Measurements from ENCODE around the gene IMPG1.

Gene IMPG1

DNA sequence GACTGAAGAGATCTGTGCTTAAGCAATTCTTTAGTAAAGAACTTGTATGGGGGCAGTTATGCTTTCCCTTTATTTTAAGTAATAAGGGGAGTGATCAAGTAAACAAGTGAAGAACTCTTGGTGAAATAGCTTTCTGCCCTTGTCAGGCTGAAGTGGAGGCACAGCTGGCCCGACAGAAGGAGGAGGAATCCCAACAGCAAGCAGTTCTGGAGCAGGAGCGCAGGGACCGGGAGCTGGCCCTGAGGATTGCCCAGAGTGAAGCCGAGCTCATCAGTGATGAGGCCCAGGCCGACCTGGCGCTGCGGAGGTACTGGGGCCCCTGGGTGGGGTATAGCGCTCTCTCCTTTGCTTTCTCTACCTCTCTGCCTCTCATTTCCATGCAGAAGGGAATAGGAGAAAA is 180.1 kb downstream of the IMPG1 start:
- Histone ChIP-seq H3K27me3 (ENCODE audit: insufficient read depth, low read length) (no peaks in the 10 kb centered on the region), H3K9me3 (ENCODE audit: low read length) (no peaks in the 10 kb centered on the region), H3K27ac (ENCODE audit: low read depth, low read length, poor library complexity, severe bottlenecking) (no peak overlapping the region), H3K4me2 (ENCODE audit: low read length) (no peak overlapping the region), H2AFZ (ENCODE audit: low read length) (no peak overlapping the region), H3K9me2 (ENCODE audit: low read depth, low read length) (no peaks in the 10 kb centered on the region), H4K20me1 (ENCODE audit: insufficient read depth, low read length) (no peaks in the 10 kb centered on the region), H3K4me1 (ENCODE audit: insufficient read depth, low read length, severe bottlenecking) (no peaks in the 10 kb centered on the region), H3K79me2 (ENCODE audit: insufficient read depth, low read length) (no peaks in the 10 kb centered on the region), H3K36me3 (ENCODE audit: insufficient read depth, low read length) (no peaks in the 10 kb centered on the region), H3K4me3 (ENCODE audit: low read depth, low read length, poor library complexity, severe bottlenecking) (no peak overlapping the region), H3K9ac (ENCODE audit: low read length) (no peak overlapping the region), H3F3A (ENCODE audit: insufficient read depth, low read length) (no peaks in the 10 kb centered on the region)
- TF ChIP-seq, protein P1, sequence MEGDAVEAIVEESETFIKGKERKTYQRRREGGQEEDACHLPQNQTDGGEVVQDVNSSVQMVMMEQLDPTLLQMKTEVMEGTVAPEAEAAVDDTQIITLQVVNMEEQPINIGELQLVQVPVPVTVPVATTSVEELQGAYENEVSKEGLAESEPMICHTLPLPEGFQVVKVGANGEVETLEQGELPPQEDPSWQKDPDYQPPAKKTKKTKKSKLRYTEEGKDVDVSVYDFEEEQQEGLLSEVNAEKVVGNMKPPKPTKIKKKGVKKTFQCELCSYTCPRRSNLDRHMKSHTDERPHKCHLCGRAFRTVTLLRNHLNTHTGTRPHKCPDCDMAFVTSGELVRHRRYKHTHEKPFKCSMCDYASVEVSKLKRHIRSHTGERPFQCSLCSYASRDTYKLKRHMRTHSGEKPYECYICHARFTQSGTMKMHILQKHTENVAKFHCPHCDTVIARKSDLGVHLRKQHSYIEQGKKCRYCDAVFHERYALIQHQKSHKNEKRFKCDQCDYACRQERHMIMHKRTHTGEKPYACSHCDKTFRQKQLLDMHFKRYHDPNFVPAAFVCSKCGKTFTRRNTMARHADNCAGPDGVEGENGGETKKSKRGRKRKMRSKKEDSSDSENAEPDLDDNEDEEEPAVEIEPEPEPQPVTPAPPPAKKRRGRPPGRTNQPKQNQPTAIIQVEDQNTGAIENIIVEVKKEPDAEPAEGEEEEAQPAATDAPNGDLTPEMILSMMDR (IDR thresholded peaks at IDR 0.05; ENCODE audit: low read length), result no peak
- TF ChIP-seq EZH2 (IDR thresholded peaks at IDR 0.05; ENCODE audit: borderline replicate concordance, low read length), result no peak

DNA sequence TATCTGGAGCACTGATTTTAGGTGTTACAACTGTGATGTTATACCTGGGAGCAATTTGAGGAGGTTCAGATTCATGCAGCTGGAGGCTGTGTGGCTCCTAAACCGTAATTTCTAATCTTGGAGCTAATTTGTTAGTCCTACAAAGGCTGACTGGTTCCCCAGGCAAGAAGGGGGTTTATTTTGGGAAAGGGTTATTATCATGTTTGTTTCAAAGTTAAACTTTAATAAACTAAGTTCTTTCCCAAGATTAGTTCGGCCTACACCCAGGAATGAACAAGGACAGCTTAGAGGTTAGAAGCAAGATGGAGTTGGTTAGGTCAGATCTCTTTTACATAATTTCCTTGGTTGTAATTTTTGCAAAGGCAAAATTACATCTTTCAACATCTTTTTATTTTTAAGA is 187.6 kb downstream of the IMPG1 start:
- Histone ChIP-seq H3K4me1 (ENCODE audit: insufficient read depth, low read length, severe bottlenecking) (no peaks in the 10 kb centered on the region), H3K9me3 (ENCODE audit: low read length) (no peaks in the 10 kb centered on the region), H3K9me2 (ENCODE audit: low read depth, low read length) (no peaks in the 10 kb centered on the region), H3K27me3 (ENCODE audit: insufficient read depth, low read length) (no peaks in the 10 kb centered on the region), H3K36me3 (ENCODE audit: insufficient read depth, low read length) (no peaks in the 10 kb centered on the region), H3K4me3 (ENCODE audit: low read depth, low read length, poor library complexity, severe bottlenecking) (no peak overlapping the region), H4K20me1 (ENCODE audit: insufficient read depth, low read length) (no peaks in the 10 kb centered on the region), H3K4me2 (ENCODE audit: low read length) (no peak overlapping the region), H3F3A (ENCODE audit: insufficient read depth, low read length) (no peaks in the 10 kb centered on the region), H2AFZ (ENCODE audit: low read length) (no peak overlapping the region), H3K9ac (ENCODE audit: low read length) (no peak overlapping the region), H3K79me2 (ENCODE audit: insufficient read depth, low read length) (no peaks in the 10 kb centered on the region), H3K27ac (ENCODE audit: low read depth, low read length, poor library complexity, severe bottlenecking) (no peak overlapping the region)
- TF ChIP-seq, protein P1 (IDR thresholded peaks at IDR 0.05; ENCODE audit: low read length), result no peak
- no peak for TF ChIP-seq EZH2 (IDR thresholded peaks at IDR 0.05; ENCODE audit: borderline replicate concordance, low read length)

DNA sequence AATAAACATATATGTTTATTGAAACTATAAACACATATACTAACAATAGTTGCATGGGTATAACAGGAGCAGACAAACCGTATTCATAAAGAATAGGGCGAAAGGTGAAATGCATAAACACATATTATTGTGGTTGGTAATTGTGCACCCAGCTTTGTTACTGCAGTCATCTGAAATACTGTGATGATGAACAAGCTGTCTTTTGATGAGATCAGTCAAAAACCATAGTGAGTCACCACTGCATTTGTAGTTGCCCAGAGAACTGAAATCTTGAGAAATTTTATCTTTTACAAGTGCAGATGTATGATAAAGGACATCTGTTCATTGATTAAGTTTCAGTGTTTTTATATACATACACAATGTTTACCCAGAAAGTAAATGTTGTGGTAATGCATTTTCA is 189.7 kb downstream of the IMPG1 start:
- no peak overlapping the region for H3K4me3 ChIP-seq (ENCODE audit: low read depth, low read length, poor library complexity, severe bottlenecking)

More for the DNA sequence above, 189.7 kb downstream of the IMPG1 start:
- Histone ChIP-seq H4K20me1 (ENCODE audit: insufficient read depth, low read length) (no peaks in the 10 kb centered on the region), H3K9me3 (ENCODE audit: low read length) (no peaks in the 10 kb centered on the region), H3K4me2 (ENCODE audit: low read length) (no peak overlapping the region), H3K27me3 (ENCODE audit: insufficient read depth, low read length) (no peaks in the 10 kb centered on the region), H3K36me3 (ENCODE audit: insufficient read depth, low read length) (no peaks in the 10 kb centered on the region), H3K9me2 (ENCODE audit: low read depth, low read length) (no peaks in the 10 kb centered on the region), H2AFZ (ENCODE audit: low read length) (no peak overlapping the region), H3K4me1 (ENCODE audit: insufficient read depth, low read length, severe bottlenecking) (no peaks in the 10 kb centered on the region), H3K79me2 (ENCODE audit: insufficient read depth, low read length) (no peaks in the 10 kb centered on the region), H3K9ac (ENCODE audit: low read length) (no peak overlapping the region), H3K27ac (ENCODE audit: low read depth, low read length, poor library complexity, severe bottlenecking) (no peak overlapping the region), H3F3A (ENCODE audit: insufficient read depth, low read length) (no peaks in the 10 kb centered on the region)
- no peak for TF ChIP-seq EZH2 (IDR thresholded peaks at IDR 0.05; ENCODE audit: borderline replicate concordance, low read length)
- TF ChIP-seq, protein P1 (IDR thresholded peaks at IDR 0.05; ENCODE audit: low read length), result no peak

Measured in OCI-LY1 (cell line).